Body of pancreas (tissue), 4 donors: ENCODE data around the gene GOLGA8B. TPM values are rescaled to one million over a fixed set of nuclear protein-coding genes. Genes with fewer than 3 reads are reported as not detected.

Experiments
- ATAC-seq: fragments of 150-250 bp; one replicate; pipeline ENCODE4 v1.9.1; 2016
- DNase-seq, 4 donors: peaks; one replicate each; pipeline ENCODE4 v3.0.0-alpha.2; 2019
- H3K27ac ChIP-seq, 4 donors: fragments of 200-600 bp; sonication (generic); 1 replicate in 3 of 4; 2 replicates in 1 of 4; pipeline versions ENCODE4 v1.5.1 to v1.6.1; 2016 to 2019; ENCODE audit warnings: mild to moderate bottlenecking in 1 of 4, mixed read lengths in 1 of 4, moderate library complexity in 1 of 4
- H3K27me3 ChIP-seq, 2 donors: fragments of 200-600 bp; sonication (generic); one replicate each; pipeline ENCODE4 v1.6.0; 2016; ENCODE audit warnings: mild to moderate bottlenecking in 1 of 2
- H3K36me3 ChIP-seq, 2 donors: fragments of 200-600 bp; sonication (generic); replicated peaks in 1 of 2; 2 replicates each; pipeline ENCODE4 v1.5.1; 2016; ENCODE audit warnings: low read depth in 2 of 2; ENCODE audit not compliant: insufficient read depth in 1 of 2
- H3K4me1 ChIP-seq: fragments of 200-600 bp; sonication (generic); one replicate; pipeline ENCODE4 v1.6.0; 2016
- H3K4me3 ChIP-seq, 2 donors: fragments of 200-600 bp; sonication (generic); 1 replicate in 1 of 2; 2 replicates in 1 of 2; pipeline ENCODE4 v1.5.1; 2016 to 2019
- H3K9me3 ChIP-seq, 3 donors: fragments of 200-600 bp; sonication (generic); 1 replicate in 2 of 3; 2 replicates in 1 of 3; pipeline ENCODE4 v1.5.1; 2016
- CTCF ChIP-seq, 7 experiments: fragments of 450-650 bp in 4 of 7; fragments of 200-600 bp in 3 of 7; sonication (generic) in 3 of 7; IDR thresholded peaks; one replicate each; pipeline ENCODE4 v1.5.1; 2016 to 2019; ENCODE audit warnings: antibody characterized with exemption in 7 of 7
- POLR2A ChIP-seq, 3 donors: fragments of 450-650 bp; IDR thresholded peaks; one replicate each; pipeline ENCODE4 v1.6.1; 2016; ENCODE audit warnings: antibody characterized with exemption in 3 of 3, mild to moderate bottlenecking in 2 of 3
- WGBS, 2 donors: methylation state at CpG; one replicate each; pipeline ENCODE4 v1.1.5; 2017; 5-methylcytosine and 5-hydroxymethylcytosine counted together
- intact Hi-C: fragments of 100-400 bp; cut with DNase I; formaldehyde crosslinking; loops from one replicate; pipeline ENCODE4 v1.15.1; 2023
- total RNA-seq, 2 donors: library from RNA; depleted of rRNA; stranded (reverse); fragments of >200 nt; gene quantifications; one replicate each; pipeline ENCODE4 v1.1.0, GENCODE V29; 2016

The GOLGA8B gene
- total RNA-seq, 2 donors from 2014 or later, result 214 to 709 TPM

GRCh38 chr15:34609102-34610057 is 25.9 kb upstream of the GOLGA8B start:
- ATAC-seq (no peak), DNase-seq (no peak)
- Histone ChIP-seq H3K27ac (no peak overlapping the region), H3K4me1 (no peaks in the 10 kb centered on the region), H3K27me3 (no peaks in the 10 kb centered on the region), H3K4me3 (no peak overlapping the region), H3K36me3 (no peaks in the 10 kb centered on the region), H3K9me3 (no peaks in the 10 kb centered on the region)
- no peak for TF ChIP-seq POLR2A (IDR thresholded peaks at IDR 0.05)
- no peak for TF ChIP-seq CTCF (IDR thresholded peaks at IDR 0.05)
- 45 to 54% methylated on average over 12 of the region's 12 CpGs for WGBS, 2 donors
- intact Hi-C loops, result no loop called here

- H3K27me3 ChIP-seq, result no peaks in the 10 kb centered on the region
- TF ChIP-seq POLR2A (IDR thresholded peaks at IDR 0.05) (no peak), CTCF (IDR thresholded peaks at IDR 0.05) (no peak)
- intact Hi-C loops, result no loop called here
- no peak overlapping the region for H3K27ac ChIP-seq
- no peak for ATAC-seq
- DNase-seq, result no peak
- H3K4me1 ChIP-seq, result no peaks in the 10 kb centered on the region
- no peaks in the 10 kb centered on the region for H3K36me3 ChIP-seq
- H3K4me3 ChIP-seq, result no peak overlapping the region
- H3K9me3 ChIP-seq, result no peaks in the 10 kb centered on the region
- 86 to 88% methylated on average over 1 of the region's 1 CpG for WGBS, 2 donors
These were observed 25.1 kb upstream of the GOLGA8B start for GRCh38 chr15:34608517-34608916.

- DNase-seq, result no peak
- Histone ChIP-seq H3K36me3 (no peaks in the 10 kb centered on the region), H3K9me3 (no peaks in the 10 kb centered on the region), H3K4me3 (no peak overlapping the region), H3K27ac (no peak overlapping the region), H3K27me3 (no peaks in the 10 kb centered on the region), H3K4me1 (no peaks in the 10 kb centered on the region)
- ATAC-seq, result no peak
- TF ChIP-seq CTCF (IDR thresholded peaks at IDR 0.05), result no peak
- TF ChIP-seq POLR2A (IDR thresholded peaks at IDR 0.05), result no peak
- intact Hi-C loops, result no loop called here
These were observed 24.4 kb upstream of the GOLGA8B start for GRCh38 chr15:34607832-34608231.

GRCh38 chr15:34606545-34606944 is 23.1 kb upstream of the GOLGA8B start:
- TF ChIP-seq CTCF (IDR thresholded peaks at IDR 0.05) (no peak), POLR2A (IDR thresholded peaks at IDR 0.05) (no peak)
- Histone ChIP-seq H3K4me3 (no peak overlapping the region), H3K9me3 (no peaks in the 10 kb centered on the region), H3K27me3 (no peaks in the 10 kb centered on the region), H3K36me3 (no peaks in the 10 kb centered on the region), H3K4me1 (no peaks in the 10 kb centered on the region), H3K27ac (no peak overlapping the region)
- DNase-seq, result no peak
- intact Hi-C loops, result no loop called here
- no peak for ATAC-seq

- Histone ChIP-seq H3K27me3 (no peaks in the 10 kb centered on the region), H3K36me3 (no peaks in the 10 kb centered on the region), H3K9me3 (no peaks in the 10 kb centered on the region), H3K27ac (no peak overlapping the region), H3K4me1 (no peaks in the 10 kb centered on the region), H3K4me3 (no peak overlapping the region)
- DNase-seq (no peak), ATAC-seq (no peak)
- intact Hi-C loops, result no loop called here
- TF ChIP-seq POLR2A (IDR thresholded peaks at IDR 0.05), result no peak
- TF ChIP-seq CTCF (IDR thresholded peaks at IDR 0.05), result no peak
These were observed 22.7 kb upstream of the GOLGA8B start for GRCh38 chr15:34606131-34606530.
